ENCODE results near the gene SEC31A.

Gene SEC31A

GRCh38 chr4:82770607-82771006 is 120.3 kb downstream of the SEC31A start:
- in situ Hi-C loops (cut with HindIII; ENCODE audit: low sequenced_read_pairs), result no loop called here
